ENCODE data around the gene ALG3.

DNA sequence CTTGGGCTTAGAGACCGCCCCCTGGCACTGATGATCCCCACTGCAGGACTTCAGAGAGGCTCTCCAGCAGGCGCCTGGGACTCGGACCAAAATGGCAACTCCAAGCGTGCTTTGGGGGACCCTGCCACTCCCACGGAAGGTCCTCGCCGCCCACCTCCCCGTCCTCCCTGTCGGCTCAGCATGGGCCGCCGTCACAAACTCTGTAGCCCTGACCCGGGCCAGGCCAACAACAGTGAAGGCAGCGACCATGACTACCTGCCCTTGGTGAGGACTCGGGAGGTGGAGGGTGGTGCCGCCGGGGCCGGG is 7.7 kb downstream of the ALG3 start:
- TF ChIP-seq CTCF (IDR thresholded peaks at IDR 0.05): no peak
- no peak for TF ChIP-seq EP300 (IDR thresholded peaks at IDR 0.05)
- no peak for TF ChIP-seq POLR2A (IDR thresholded peaks at IDR 0.05)
